ENCODE measurements around the gene THEMIS2. TPM values are rescaled to one million over a fixed set of nuclear protein-coding genes. Genes with fewer than 3 reads are reported as not detected.

The THEMIS2 gene
- total RNA-seq, 2 donors from 2014 or later, result 4.6 to 21.0 TPM

GRCh38 chr1:27885621-27886352, 13.4 kb downstream of the THEMIS2 start:
- no peak overlapping the region for H3K4me3 ChIP-seq
- intact Hi-C loops (cut with DNase I), result loop anchor here (10.0 kb wide), 1 partner anchor 59 kb away; no protein-coding TSS in a partner anchor
- peak overlapping the region in 2 of 4 donors; percentile 28 to 82 for H3K27ac ChIP-seq
- ATAC-seq (peak; percentile 30), DNase-seq (peak in 1 of 4 donors; percentile 51)
- peak in 1 of 3 donors; percentile 32 for TF ChIP-seq POLR2A (IDR thresholded peaks at IDR 0.05)
- no peak for TF ChIP-seq CTCF (IDR thresholded peaks at IDR 0.05)
- no peaks in the 10 kb centered on the region for H3K27me3 ChIP-seq
- H3K36me3 ChIP-seq (replicated peaks in 1 of 2; ENCODE audit: insufficient read depth in 1 of 2, low read depth in 2 of 2), result no peaks in the 10 kb centered on the region
- 78 to 86% methylated on average over 11 to 15 of the region's 15 CpGs for WGBS, 2 donors
- no peaks in the 10 kb centered on the region for H3K9me3 ChIP-seq
- no peaks in the 10 kb centered on the region for H3K4me1 ChIP-seq

- no peaks in the 10 kb centered on the region for H3K36me3 ChIP-seq (replicated peaks in 1 of 2; ENCODE audit: insufficient read depth in 1 of 2, low read depth in 2 of 2)
- 75 to 90% methylated on average over 2 of the region's 2 CpGs for WGBS, 2 donors
Observed at GRCh38 chr1:27886353-27886679, 14.0 kb downstream of the THEMIS2 start.

GRCh38 chr1:27886744-27887143, 14.4 kb downstream of the THEMIS2 start:
- DNase-seq (no peak), ATAC-seq (no peak)
- H3K9me3 ChIP-seq, result no peaks in the 10 kb centered on the region
- H3K27ac ChIP-seq, result peak overlapping the region in 1 of 4 donors; percentile 82
- intact Hi-C loops (cut with DNase I), result loop anchor here (10.0 kb wide), 1 partner anchor 58 kb away; no protein-coding TSS in a partner anchor
- no peaks in the 10 kb centered on the region for H3K4me1 ChIP-seq
- H3K36me3 ChIP-seq (replicated peaks in 1 of 2; ENCODE audit: insufficient read depth in 1 of 2, low read depth in 2 of 2), result no peaks in the 10 kb centered on the region
- 79 to 83% methylated on average over 3 of the region's 3 CpGs for WGBS, 2 donors
- TF ChIP-seq POLR2A (IDR thresholded peaks at IDR 0.05), result no peak
- no peak for TF ChIP-seq CTCF (IDR thresholded peaks at IDR 0.05)
- no peak overlapping the region for H3K4me3 ChIP-seq
- no peaks in the 10 kb centered on the region for H3K27me3 ChIP-seq

More at GRCh38 chr1:27886353-27886679, 14.0 kb downstream of the THEMIS2 start:
- Histone ChIP-seq H3K9me3 (no peaks in the 10 kb centered on the region), H3K4me3 (no peak overlapping the region), H3K4me1 (no peaks in the 10 kb centered on the region), H3K27me3 (no peaks in the 10 kb centered on the region), H3K27ac (peak overlapping the region in 1 of 4 donors; percentile 82)
- intact Hi-C loops (cut with DNase I), result loop anchor here (10.0 kb wide), 1 partner anchor 58 kb away; no protein-coding TSS in a partner anchor
- TF ChIP-seq POLR2A (IDR thresholded peaks at IDR 0.05), result no peak
- no peak for TF ChIP-seq CTCF (IDR thresholded peaks at IDR 0.05)
- DNase-seq, result no peak
- ATAC-seq, result no peak

GRCh38 chr1:27887215-27888021, 15.1 kb downstream of the THEMIS2 start:
- peaks cover 0 to 3% of the 10 kb centered on the region in 2 donors for H3K36me3 ChIP-seq (replicated peaks in 1 of 2; ENCODE audit: insufficient read depth in 1 of 2, low read depth in 2 of 2)
- 75 to 76% methylated on average over 8 of the region's 8 CpGs for WGBS, 2 donors
- DNase-seq, result peak in 1 of 4 donors; percentile 43
- peak overlapping the region in 1 of 4 donors; percentile 82 for H3K27ac ChIP-seq
- no peaks in the 10 kb centered on the region for H3K27me3 ChIP-seq
- TF ChIP-seq POLR2A (IDR thresholded peaks at IDR 0.05) (no peak), CTCF (IDR thresholded peaks at IDR 0.05) (no peak)
- H3K9me3 ChIP-seq, result no peaks in the 10 kb centered on the region
- H3K4me1 ChIP-seq, result no peaks in the 10 kb centered on the region
- ATAC-seq, result no peak
- no peak overlapping the region for H3K4me3 ChIP-seq
- intact Hi-C loops (cut with DNase I), result loop anchor here (10.0 kb wide), 1 partner anchor 57 kb away; no protein-coding TSS in a partner anchor
